HPDE6-E6E7 (cell line): ENCODE measurements around the gene RNU1-2.
"Not testable (repeated sequence)": the region's sequence is repeated elsewhere in the genome, so short reads cannot be mapped to it uniquely, and the experiment has no call there.

Experiments
- DNase-seq: peaks from one replicate; pipeline ENCODE4 v3.0.0; 2011; ENCODE audit warnings: missing footprints; ENCODE audit errors: extremely low spot score

Gene RNU1-2

GRCh38 chr1:16925635-16926490 is 30.1 kb downstream of the RNU1-2 start:
- peak; percentile 100 for DNase-seq

- no peak for DNase-seq
Measured at GRCh38 chr1:16926491-16927073, 30.8 kb downstream of the RNU1-2 start.

- no peak for DNase-seq
Measured at GRCh38 chr1:16927256-16927655, 31.5 kb downstream of the RNU1-2 start.

- no peak for DNase-seq
Measured at GRCh38 chr1:16927711-16928485, 32.1 kb downstream of the RNU1-2 start.

- not testable (repeated sequence) for DNase-seq
Measured at GRCh38 chr1:16929146-16930041, 33.6 kb downstream of the RNU1-2 start.

- not testable (repeated sequence) for DNase-seq
Measured at GRCh38 chr1:16931206-16931934, 35.6 kb downstream of the RNU1-2 start.

- not testable (repeated sequence) for DNase-seq
Measured at GRCh38 chr1:16933945-16934344, 38.2 kb downstream of the RNU1-2 start.

- DNase-seq, result not testable (repeated sequence)
Measured at GRCh38 chr1:16936580-16936979, 40.8 kb downstream of the RNU1-2 start.

- no peak for DNase-seq
Measured at GRCh38 chr1:16938351-16939321, 42.9 kb downstream of the RNU1-2 start.

GRCh38 chr1:16939386-16940180 is 43.8 kb downstream of the RNU1-2 start:
- DNase-seq, result not testable (repeated sequence)

GRCh38 chr1:16944038-16944437 is 48.3 kb downstream of the RNU1-2 start:
- DNase-seq, result no peak

GRCh38 chr1:16945512-16945911 is 49.7 kb downstream of the RNU1-2 start:
- DNase-seq, result not testable (repeated sequence)
